HepG2 (cell line): ENCODE results near the gene CAD. TPM values are rescaled to one million over a fixed set of nuclear protein-coding genes. Genes with fewer than 3 reads are reported as not detected.
A peak's percentile ranks its signal among the peaks of the same experiment; 100 is the strongest.

Experiments used
- BRD4 ChIP-seq: sonication (generic); formaldehyde crosslinking; IDR thresholded peaks from 2 replicates; pipeline ENCODE4 v1.4.0; 2020; ENCODE audit warnings: missing genetic modification reagents
- KLF13 ChIP-seq: sonication (generic); formaldehyde crosslinking; IDR thresholded peaks from 2 replicates; pipeline ENCODE4 v1.4.0; 2020; ENCODE audit warnings: mild to moderate bottlenecking, missing genetic modification reagents
- MAZ ChIP-seq, 2 experiments: sonication (generic) in 1 of 2; formaldehyde crosslinking in 1 of 2; IDR thresholded peaks; 2 replicates each; pipeline versions ENCODE4 v1.5.0 to v1.6.1; 2012 to 2020; ENCODE audit warnings: low read depth in 2 of 2, mild to moderate bottlenecking in 2 of 2, borderline replicate concordance in 1 of 2, improper control_type of control experiment in 1 of 2, low read length in 1 of 2, missing genetic modification reagents in 1 of 2, moderate library complexity in 1 of 2
- NR3C1 ChIP-seq: sonication (generic); formaldehyde crosslinking; IDR thresholded peaks from 2 replicates; pipeline ENCODE4 v1.4.0; 2020; ENCODE audit warnings: missing genetic modification reagents
- POLR2AphosphoS2 ChIP-seq: IDR thresholded peaks from 2 replicates; pipeline ENCODE4 v1.6.1; 2011; ENCODE audit warnings: low read depth, low read length, improper control_type of control experiment
- RFXAP ChIP-seq: sonication (generic); formaldehyde crosslinking; IDR thresholded peaks from 2 replicates; pipeline ENCODE4 v1.4.0; 2020; ENCODE audit warnings: missing genetic modification reagents, borderline replicate concordance
- SP1 ChIP-seq, 2 experiments: fragments of 450-650 bp in 1 of 2; sonication (generic) in 1 of 2; formaldehyde crosslinking in 1 of 2; IDR thresholded peaks; 2 replicates each; pipeline versions ENCODE4 v1.4.0 to v1.6.1; 2016 to 2020; ENCODE audit warnings: missing genetic modification reagents in 1 of 2
- TEAD2 ChIP-seq: sonication (generic); formaldehyde crosslinking; IDR thresholded peaks from 2 replicates; pipeline ENCODE4 v1.9.0; 2021; ENCODE audit warnings: missing genetic modification reagents
- ZNF670 ChIP-seq: sonication (generic); formaldehyde crosslinking; IDR thresholded peaks from 2 replicates; pipeline ENCODE4 v1.8.0; 2022; ENCODE audit warnings: mild to moderate bottlenecking, missing genetic modification reagents, borderline replicate concordance
- ZNF781 ChIP-seq: sonication (generic); formaldehyde crosslinking; IDR thresholded peaks from 2 replicates; pipeline ENCODE4 v1.5.1; 2020; ENCODE audit warnings: borderline replicate concordance, mild to moderate bottlenecking, missing genetic modification reagents; ENCODE audit errors: not compliant biosample characterization
- ZNF850 ChIP-seq: sonication (generic); formaldehyde crosslinking; conservative IDR thresholded peaks from 2 replicates; pipeline ENCODE4 v1.9.0; 2021; ENCODE audit warnings: mild to moderate bottlenecking, missing genetic modification reagents
- polyA plus RNA-seq, 8 experiments: library from polyadenylated mRNA; depleted of rRNA in 3 of 8; stranded (reverse) in 7 of 8; unstranded in 1 of 8; fragments of >200 nt; fragmentation: Illumina TruSeq in 4 of 8; extraction: Trizol in 4 of 8; gene quantifications; 2 replicates each; pipeline versions ENCODE4 v1.2.1 to v1.2.3, GENCODE V29; 2011 to 2016; ENCODE audit warnings: low read depth in 4 of 8, missing spikeins in 1 of 8, mixed read lengths in 1 of 8; ENCODE audit not compliant: insufficient read depth in 1 of 8
- total RNA-seq, 5 experiments: library from RNA; depleted of rRNA; stranded (reverse); fragments of >200 nt; fragmentation: Illumina TruSeq; extraction: Trizol; gene quantifications; 2 replicates each; pipeline ENCODE4 v1.2.3, GENCODE V29; 2016; ENCODE audit warnings: low read depth in 1 of 5
- TF ChIP-seq, protein P1 (sequence below): IDR thresholded peaks from 2 replicates; pipeline ENCODE4 v1.6.1; 2016; ENCODE audit warnings: missing biosample characterization, missing genetic modification reagents, low read depth
- TF ChIP-seq, protein P2 (sequence below): sonication (generic); formaldehyde crosslinking; IDR thresholded peaks from 2 replicates; pipeline ENCODE4 v1.4.0; 2020; ENCODE audit warnings: missing genetic modification reagents, borderline replicate concordance
- TF ChIP-seq, protein P3 (sequence below): sonication (generic); formaldehyde crosslinking; IDR thresholded peaks from 2 replicates; pipeline ENCODE4 v1.4.0; 2020; ENCODE audit warnings: mild to moderate bottlenecking, missing genetic modification reagents
- TF ChIP-seq, protein P4 (sequence below), 2 experiments: sonication (generic) in 1 of 2; formaldehyde crosslinking in 1 of 2; IDR thresholded peaks; 2 replicates each; pipeline versions ENCODE4 v1.5.1 to v1.6.1; 2011 to 2020; ENCODE audit warnings: borderline replicate concordance in 1 of 2, low read depth in 1 of 2, low read length in 1 of 2, mild to moderate bottlenecking in 1 of 2, missing genetic modification reagents in 1 of 2, moderate library complexity in 1 of 2
- TF ChIP-seq, protein P5 (sequence below): sonication (generic); formaldehyde crosslinking; IDR thresholded peaks from 2 replicates; pipeline ENCODE4 v1.5.0; 2020; ENCODE audit warnings: missing genetic modification reagents
- TF ChIP-seq, protein P6 (sequence below): sonication (generic); formaldehyde crosslinking; IDR thresholded peaks from 2 replicates; pipeline ENCODE4 v1.4.0; 2020; ENCODE audit warnings: mild to moderate bottlenecking, low read depth, missing genetic modification reagents

CAD gene
- total and polyA plus RNA-seq, 2 of the 13 experiments (the other 11 are each of a cell fraction or from before 2014, with no cell fraction given) = 21.7 to 37.0 TPM

DNA sequence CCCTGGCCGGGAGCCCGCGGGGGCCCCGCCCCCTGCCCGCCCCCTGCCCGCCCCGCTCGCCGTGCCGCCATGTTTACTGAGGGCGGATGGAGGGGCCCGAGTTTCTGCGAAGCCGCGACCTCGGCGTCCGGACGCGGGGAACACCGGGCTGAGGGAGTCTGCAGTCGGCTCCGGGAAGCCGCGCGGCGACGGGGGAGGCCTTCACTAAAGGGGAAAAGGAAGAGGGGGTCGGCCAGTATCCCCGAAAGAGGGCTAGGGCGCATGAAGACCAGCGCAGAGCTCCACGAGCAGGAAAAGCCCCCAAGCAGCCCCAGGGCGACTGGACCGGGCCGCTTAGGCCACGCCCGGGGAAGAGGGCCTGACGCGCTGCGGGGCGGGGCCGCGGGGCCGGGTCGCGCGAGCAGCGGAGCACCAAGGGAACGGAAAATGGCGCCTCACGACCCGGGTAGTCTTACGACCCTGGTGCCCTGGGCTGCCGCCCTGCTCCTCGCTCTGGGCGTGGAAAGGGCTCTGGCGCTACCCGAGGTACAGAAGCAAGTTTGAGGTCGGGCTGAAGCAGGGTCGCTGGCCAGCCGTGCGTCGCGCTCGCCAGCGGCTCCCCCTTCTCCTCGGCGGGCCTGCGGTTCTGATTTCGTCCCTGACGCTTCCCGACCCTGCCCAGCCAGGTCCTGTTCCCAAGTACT lies 5.1 kb upstream of the CAD start, which contains the start of the genes ATRAID and SLC5A6 (continued):
- TF ChIP-seq KLF13 (CRISPR knock-in tag) = peak; percentile 63; the same call in 1 of the 2 replicates
- TF ChIP-seq ZNF670 (CRISPR knock-in tag) = peak; percentile 73; the same call in 1 of the 2 replicates
- TF ChIP-seq, protein P1, sequence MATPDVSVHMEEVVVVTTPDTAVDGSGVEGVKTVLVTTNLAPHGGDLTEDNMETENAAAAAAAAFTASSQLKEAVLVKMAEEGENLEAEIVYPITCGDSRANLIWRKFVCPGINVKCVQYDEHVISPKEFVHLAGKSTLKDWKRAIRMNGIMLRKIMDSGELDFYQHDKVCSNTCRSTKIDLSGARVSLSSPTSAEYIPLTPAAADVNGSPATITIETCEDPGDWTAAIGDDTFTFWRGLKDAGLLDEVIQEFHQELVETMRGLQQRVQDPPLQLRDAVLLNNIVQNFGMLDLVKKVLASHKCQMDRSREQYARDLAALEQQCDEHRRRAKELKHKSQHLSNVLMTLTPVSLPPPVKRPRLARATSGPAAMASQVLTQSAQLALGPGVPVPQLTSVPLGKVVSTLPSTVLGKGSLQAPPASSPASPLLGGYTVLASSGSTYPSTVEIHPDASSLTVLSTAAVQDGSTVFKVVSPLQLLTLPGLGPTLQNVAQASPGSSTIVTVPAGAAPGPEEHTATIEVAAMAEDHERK = 0 out of 2 replicates have a peak, but pooled peaks have one; percentile 13
- TF ChIP-seq ZNF850 = peak; percentile 84; the same call in 1 of the 2 replicates
- no peak for TF ChIP-seq TEAD2 (CRISPR knock-in tag)
- TF ChIP-seq, protein P2, sequence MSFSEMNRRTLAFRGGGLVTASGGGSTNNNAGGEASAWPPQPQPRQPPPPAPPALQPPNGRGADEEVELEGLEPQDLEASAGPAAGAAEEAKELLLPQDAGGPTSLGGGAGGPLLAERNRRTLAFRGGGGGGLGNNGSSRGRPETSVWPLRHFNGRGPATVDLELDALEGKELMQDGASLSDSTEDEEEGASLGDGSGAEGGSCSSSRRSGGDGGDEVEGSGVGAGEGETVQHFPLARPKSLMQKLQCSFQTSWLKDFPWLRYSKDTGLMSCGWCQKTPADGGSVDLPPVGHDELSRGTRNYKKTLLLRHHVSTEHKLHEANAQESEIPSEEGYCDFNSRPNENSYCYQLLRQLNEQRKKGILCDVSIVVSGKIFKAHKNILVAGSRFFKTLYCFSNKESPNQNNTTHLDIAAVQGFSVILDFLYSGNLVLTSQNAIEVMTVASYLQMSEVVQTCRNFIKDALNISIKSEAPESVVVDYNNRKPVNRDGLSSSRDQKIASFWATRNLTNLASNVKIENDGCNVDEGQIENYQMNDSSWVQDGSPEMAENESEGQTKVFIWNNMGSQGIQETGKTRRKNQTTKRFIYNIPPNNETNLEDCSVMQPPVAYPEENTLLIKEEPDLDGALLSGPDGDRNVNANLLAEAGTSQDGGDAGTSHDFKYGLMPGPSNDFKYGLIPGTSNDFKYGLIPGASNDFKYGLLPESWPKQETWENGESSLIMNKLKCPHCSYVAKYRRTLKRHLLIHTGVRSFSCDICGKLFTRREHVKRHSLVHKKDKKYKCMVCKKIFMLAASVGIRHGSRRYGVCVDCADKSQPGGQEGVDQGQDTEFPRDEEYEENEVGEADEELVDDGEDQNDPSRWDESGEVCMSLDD (CRISPR knock-in tag) = peak; percentile 24; the same call in 1 of the 2 replicates
- TF ChIP-seq SP1 (IDR thresholded peaks at IDR 0.05) = peak; percentile 96
- peak; percentile 86 for TF ChIP-seq SP1 (CRISPR knock-in tag; IDR thresholded peaks at IDR 0.05)
- peak; percentile 99 for TF ChIP-seq BRD4
- TF ChIP-seq, protein P3, sequence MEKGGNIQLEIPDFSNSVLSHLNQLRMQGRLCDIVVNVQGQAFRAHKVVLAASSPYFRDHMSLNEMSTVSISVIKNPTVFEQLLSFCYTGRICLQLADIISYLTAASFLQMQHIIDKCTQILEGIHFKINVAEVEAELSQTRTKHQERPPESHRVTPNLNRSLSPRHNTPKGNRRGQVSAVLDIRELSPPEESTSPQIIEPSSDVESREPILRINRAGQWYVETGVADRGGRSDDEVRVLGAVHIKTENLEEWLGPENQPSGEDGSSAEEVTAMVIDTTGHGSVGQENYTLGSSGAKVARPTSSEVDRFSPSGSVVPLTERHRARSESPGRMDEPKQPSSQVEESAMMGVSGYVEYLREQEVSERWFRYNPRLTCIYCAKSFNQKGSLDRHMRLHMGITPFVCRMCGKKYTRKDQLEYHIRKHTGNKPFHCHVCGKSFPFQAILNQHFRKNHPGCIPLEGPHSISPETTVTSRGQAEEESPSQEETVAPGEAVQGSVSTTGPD (CRISPR knock-in tag) = no peak
- no peak for TF ChIP-seq RFXAP
- TF ChIP-seq ZNF781 (CRISPR knock-in tag) = peak; percentile 94
- peak; percentile 73 for TF ChIP-seq MAZ (IDR thresholded peaks at IDR 0.05; ENCODE audit: borderline replicate concordance, low read depth, low read length)
- TF ChIP-seq MAZ (CRISPR knock-in tag; IDR thresholded peaks at IDR 0.05; ENCODE audit: low read depth) = peak; percentile 95
- TF ChIP-seq, protein P4, sequence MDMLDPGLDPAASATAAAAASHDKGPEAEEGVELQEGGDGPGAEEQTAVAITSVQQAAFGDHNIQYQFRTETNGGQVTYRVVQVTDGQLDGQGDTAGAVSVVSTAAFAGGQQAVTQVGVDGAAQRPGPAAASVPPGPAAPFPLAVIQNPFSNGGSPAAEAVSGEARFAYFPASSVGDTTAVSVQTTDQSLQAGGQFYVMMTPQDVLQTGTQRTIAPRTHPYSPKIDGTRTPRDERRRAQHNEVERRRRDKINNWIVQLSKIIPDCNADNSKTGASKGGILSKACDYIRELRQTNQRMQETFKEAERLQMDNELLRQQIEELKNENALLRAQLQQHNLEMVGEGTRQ (IDR thresholded peaks at IDR 0.05; ENCODE audit: low read depth, low read length) = no peak
- TF ChIP-seq, protein P4 (CRISPR knock-in tag; IDR thresholded peaks at IDR 0.05; ENCODE audit: borderline replicate concordance) = no peak; the same call in 1 of the 2 replicates
- no peak for TF ChIP-seq NR3C1 (CRISPR knock-in tag)
- TF ChIP-seq, protein P5, sequence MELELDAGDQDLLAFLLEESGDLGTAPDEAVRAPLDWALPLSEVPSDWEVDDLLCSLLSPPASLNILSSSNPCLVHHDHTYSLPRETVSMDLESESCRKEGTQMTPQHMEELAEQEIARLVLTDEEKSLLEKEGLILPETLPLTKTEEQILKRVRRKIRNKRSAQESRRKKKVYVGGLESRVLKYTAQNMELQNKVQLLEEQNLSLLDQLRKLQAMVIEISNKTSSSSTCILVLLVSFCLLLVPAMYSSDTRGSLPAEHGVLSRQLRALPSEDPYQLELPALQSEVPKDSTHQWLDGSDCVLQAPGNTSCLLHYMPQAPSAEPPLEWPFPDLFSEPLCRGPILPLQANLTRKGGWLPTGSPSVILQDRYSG (CRISPR knock-in tag) = no peak; the same call in 1 of the 2 replicates
- no peak for TF ChIP-seq POLR2AphosphoS2
- TF ChIP-seq, protein P6, sequence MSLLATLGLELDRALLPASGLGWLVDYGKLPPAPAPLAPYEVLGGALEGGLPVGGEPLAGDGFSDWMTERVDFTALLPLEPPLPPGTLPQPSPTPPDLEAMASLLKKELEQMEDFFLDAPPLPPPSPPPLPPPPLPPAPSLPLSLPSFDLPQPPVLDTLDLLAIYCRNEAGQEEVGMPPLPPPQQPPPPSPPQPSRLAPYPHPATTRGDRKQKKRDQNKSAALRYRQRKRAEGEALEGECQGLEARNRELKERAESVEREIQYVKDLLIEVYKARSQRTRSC = peak; percentile 87
